GM12873 (cell line): ENCODE measurements around the gene PSMD6.

ENCODE experiments used
- CTCF ChIP-seq: IDR thresholded peaks from 2 replicates; pipeline ENCODE4 v1.5.1; 2012; ENCODE audit warnings: low read depth, mild to moderate bottlenecking, moderate library complexity, low read length, control low read depth; ENCODE audit not compliant: insufficient read depth; ENCODE audit errors: missing control alignments

PSMD6 gene

GRCh38 chr3:63995086-63995485 lies 28.2 kb downstream of the PSMD6 start:
- TF ChIP-seq CTCF = no peak

GRCh38 chr3:63993653-63994079 lies 29.6 kb downstream of the PSMD6 start:
- peak; percentile 92 for TF ChIP-seq CTCF

GRCh38 chr3:63992516-63993209 lies 30.6 kb downstream of the PSMD6 start:
- no peak for TF ChIP-seq CTCF

DNA sequence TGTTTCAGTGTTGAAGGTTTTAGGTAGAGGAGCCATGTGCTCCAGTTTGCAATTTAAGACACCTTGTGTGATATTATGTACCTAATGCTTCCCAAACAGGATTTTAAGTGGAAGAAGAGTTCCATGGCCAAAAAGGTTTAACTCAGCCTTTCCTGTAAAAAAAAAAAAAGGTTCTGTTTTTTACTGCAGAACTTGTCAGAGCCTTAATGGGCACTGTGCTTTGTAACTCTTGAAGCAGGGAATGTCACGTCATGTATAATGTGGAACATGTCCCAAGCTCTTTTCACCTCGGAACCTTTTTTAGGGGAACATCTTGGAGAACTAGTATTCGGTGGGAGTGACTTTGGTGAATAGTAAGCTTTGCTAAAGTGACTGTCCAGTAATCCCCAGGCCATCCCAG lies 31.6 kb downstream of the PSMD6 start:
- TF ChIP-seq CTCF = no peak

- no peak for TF ChIP-seq CTCF
These were observed 32.6 kb downstream of the PSMD6 start for GRCh38 chr3:63990733-63991132.

DNA sequence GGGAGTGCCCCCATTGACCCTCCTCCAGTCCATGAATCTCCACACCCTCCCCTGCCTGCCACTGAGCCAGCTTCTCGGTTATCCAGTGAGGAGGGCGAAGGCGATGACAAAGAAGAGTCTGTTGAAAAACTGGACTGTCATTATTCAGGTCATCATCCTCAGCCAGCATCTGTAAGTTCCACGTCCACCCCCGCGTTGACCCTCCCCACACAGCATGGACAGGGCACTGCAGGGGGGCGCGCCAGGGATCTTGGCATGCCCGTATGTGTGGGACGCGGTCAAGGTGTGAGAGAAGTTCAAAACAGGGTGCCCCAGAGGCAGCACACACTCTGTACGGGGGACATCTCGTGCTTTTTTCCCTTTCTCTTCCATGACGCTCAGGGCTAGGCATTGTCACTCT lies 33.1 kb downstream of the PSMD6 start:
- TF ChIP-seq CTCF = no peak

DNA sequence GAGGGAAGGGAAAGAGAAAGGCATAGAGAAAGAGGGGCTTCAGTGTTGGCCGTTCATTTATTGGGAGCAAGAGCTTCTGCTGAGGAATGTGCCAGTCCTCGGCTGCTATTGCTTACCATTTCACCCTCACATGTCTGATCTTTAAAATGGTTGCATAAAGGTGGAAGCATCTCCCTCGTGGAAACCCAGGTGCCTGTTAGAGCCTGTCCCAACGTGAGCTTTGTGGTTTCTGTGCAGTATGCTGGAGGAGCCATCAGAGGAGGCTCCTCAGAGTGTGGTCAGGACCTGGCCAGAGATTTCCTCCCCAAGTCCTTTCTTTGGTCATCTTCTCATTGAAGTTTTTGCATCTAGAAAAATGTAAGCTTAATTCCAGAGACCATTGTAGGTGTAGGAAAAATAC lies 34.4 kb downstream of the PSMD6 start:
- no peak for TF ChIP-seq CTCF

DNA sequence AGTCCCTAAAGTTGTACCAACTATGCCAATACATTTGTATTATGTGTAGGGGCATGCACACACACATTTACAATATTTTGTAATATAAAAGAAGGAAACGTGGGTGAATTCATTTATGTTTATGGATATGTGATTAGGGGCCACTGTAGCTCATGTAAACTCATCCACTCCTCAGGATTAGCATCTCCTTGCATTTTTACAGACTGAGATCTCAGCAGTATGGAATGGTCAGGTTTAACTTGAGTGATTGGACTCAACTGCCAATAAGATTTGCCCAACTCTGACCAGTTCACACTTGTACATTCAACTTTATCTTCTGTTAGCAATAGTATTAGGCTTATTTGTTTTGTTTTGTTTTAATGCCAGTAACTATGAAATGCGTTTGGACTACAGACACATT lies 36.5 kb downstream of the PSMD6 start:
- no peak for TF ChIP-seq CTCF
